Tibial nerve (tissue), 4 donors: Measurements from ENCODE around the gene ARL17B. TPM values are rescaled to one million over a fixed set of nuclear protein-coding genes. Genes with fewer than 3 reads are reported as not detected.
A peak's percentile ranks its signal among the peaks of the same experiment; 100 is the strongest.
"Not testable (repeated sequence)": the region's sequence is repeated elsewhere in the genome, so short reads cannot be mapped to it uniquely, and the experiment has no call there.

Experiments used
- DNase-seq, 2 donors: peaks; one replicate each; pipeline ENCODE4 v3.0.0-alpha.2; 2019; ENCODE audit warnings: low spot score in 2 of 2
- H3K27ac ChIP-seq, 4 donors: fragments of 200-600 bp; sonication (generic) in 3 of 4; one replicate each; pipeline ENCODE4 v1.5.1; 2017 to 2019; ENCODE audit warnings: mild to moderate bottlenecking in 1 of 4
- H3K27me3 ChIP-seq, 2 donors: fragments of 200-600 bp; sonication (generic) in 1 of 2; one replicate each; pipeline versions ENCODE4 v1.5.1 to v1.6.0; 2017 to 2019
- H3K36me3 ChIP-seq, 3 donors: fragments of 200-600 bp; sonication (generic); one replicate each; pipeline ENCODE4 v1.5.1; 2018 to 2019
- H3K4me1 ChIP-seq, 4 donors: fragments of 200-600 bp; sonication (generic) in 3 of 4; one replicate each; pipeline ENCODE4 v1.5.1; 2017 to 2019
- H3K4me3 ChIP-seq, 4 donors: fragments of 200-600 bp; sonication (generic) in 3 of 4; one replicate each; pipeline ENCODE4 v1.5.1; 2017 to 2019; ENCODE audit warnings: mild to moderate bottlenecking in 1 of 4, moderate library complexity in 1 of 4
- H3K9me3 ChIP-seq, 4 donors: fragments of 200-600 bp; sonication (generic) in 3 of 4; one replicate each; pipeline ENCODE4 v1.5.1; 2017 to 2019
- CTCF ChIP-seq, 5 experiments: fragments of 200-600 bp in 3 of 5; fragments of 450-650 bp in 2 of 5; sonication (generic) in 3 of 5; IDR thresholded peaks; one replicate each; pipeline ENCODE4 v1.5.1; 2016 to 2019; ENCODE audit warnings: antibody characterized with exemption in 5 of 5, mild to moderate bottlenecking in 3 of 5, moderate library complexity in 2 of 5
- EP300 ChIP-seq, 2 donors: sonication (generic); formaldehyde crosslinking; IDR thresholded peaks; one replicate each; pipeline ENCODE4 v1.6.1; 2017; ENCODE audit warnings: antibody characterized with exemption in 2 of 2, mild to moderate bottlenecking in 1 of 2
- POLR2A ChIP-seq, 2 donors: fragments of 450-650 bp; IDR thresholded peaks; one replicate each; pipeline ENCODE4 v1.6.1; 2017; ENCODE audit warnings: antibody characterized with exemption in 2 of 2, mild to moderate bottlenecking in 2 of 2, moderate library complexity in 2 of 2
- WGBS, 2 donors: methylation state at CpG; one replicate each; pipeline ENCODE4 v1.1.5; 2018; 5-methylcytosine and 5-hydroxymethylcytosine counted together
- total RNA-seq, 4 donors: library from RNA; depleted of rRNA; stranded (reverse); fragments of >200 nt; gene quantifications; one replicate each; pipeline ENCODE4 v1.1.0, GENCODE V29; 2016

The ARL17B gene
- total RNA-seq, 4 donors from 2014 or later = 2.1 to 27.8 (median 11.8) TPM

- Histone ChIP-seq H3K9me3 (no peaks in the 10 kb centered on the region), H3K4me3 (no peak overlapping the region), H3K27ac (no peak overlapping the region), H3K4me1 (peaks cover 0 to 7% (median 0%) of the 10 kb centered on the region in 4 donors), H3K27me3 (no peaks in the 10 kb centered on the region), H3K36me3 (no peaks in the 10 kb centered on the region)
- no peak for DNase-seq
- WGBS, 2 donors = 92 to 95% methylated on average over 8 of the region's 8 CpGs
- TF ChIP-seq EP300 (IDR thresholded peaks at IDR 0.05) = no peak
- TF ChIP-seq POLR2A (IDR thresholded peaks at IDR 0.05) = no peak
- no peak for TF ChIP-seq CTCF (IDR thresholded peaks at IDR 0.05)
Measured at GRCh38 chr17:46262271-46262670, 99.3 kb downstream of the ARL17B start.

GRCh38 chr17:46259845-46260661, 101.5 kb downstream of the ARL17B start:
- WGBS, 2 donors = 14 to 15% methylated on average over 10 to 11 of the region's 62 CpGs

GRCh38 chr17:46256369-46256768, 105.2 kb downstream of the ARL17B start:
- not testable (repeated sequence) for H3K4me1 ChIP-seq, H3K4me3 ChIP-seq, DNase-seq, H3K36me3 ChIP-seq, H3K27me3 ChIP-seq, H3K9me3 ChIP-seq, H3K27ac ChIP-seq
- 72 to 84% methylated on average over 1 of the region's 1 CpG for WGBS, 2 donors

More at GRCh38 chr17:46259845-46260661, 101.5 kb downstream of the ARL17B start:
- not testable (repeated sequence) for H3K27me3 ChIP-seq, H3K4me1 ChIP-seq, H3K36me3 ChIP-seq, H3K27ac ChIP-seq, H3K9me3 ChIP-seq, DNase-seq
- peak overlapping the region in 3 of 4 donors; percentile 23 to 48 (median 37) for H3K4me3 ChIP-seq

GRCh38 chr17:46254215-46254614, 107.4 kb downstream of the ARL17B start:
- not testable (repeated sequence) for H3K27me3 ChIP-seq, H3K9me3 ChIP-seq, DNase-seq, H3K4me3 ChIP-seq, H3K36me3 ChIP-seq, H3K4me1 ChIP-seq, H3K27ac ChIP-seq
- 90 to 94% methylated on average over 6 of the region's 6 CpGs for WGBS, 2 donors

- H3K4me1 ChIP-seq, H3K9me3 ChIP-seq, H3K27me3 ChIP-seq, H3K4me3 ChIP-seq, H3K27ac ChIP-seq, H3K36me3 ChIP-seq: not testable (repeated sequence)
- peak in 1 of 2 donors; percentile 19 for DNase-seq
- 28 to 37% methylated on average over 7 to 8 of the region's 8 CpGs for WGBS, 2 donors
- peak; percentile 17 to 57 (median 33) for TF ChIP-seq CTCF (IDR thresholded peaks at IDR 0.05)
Measured at GRCh38 chr17:46253722-46254121, 107.8 kb downstream of the ARL17B start.

DNA sequence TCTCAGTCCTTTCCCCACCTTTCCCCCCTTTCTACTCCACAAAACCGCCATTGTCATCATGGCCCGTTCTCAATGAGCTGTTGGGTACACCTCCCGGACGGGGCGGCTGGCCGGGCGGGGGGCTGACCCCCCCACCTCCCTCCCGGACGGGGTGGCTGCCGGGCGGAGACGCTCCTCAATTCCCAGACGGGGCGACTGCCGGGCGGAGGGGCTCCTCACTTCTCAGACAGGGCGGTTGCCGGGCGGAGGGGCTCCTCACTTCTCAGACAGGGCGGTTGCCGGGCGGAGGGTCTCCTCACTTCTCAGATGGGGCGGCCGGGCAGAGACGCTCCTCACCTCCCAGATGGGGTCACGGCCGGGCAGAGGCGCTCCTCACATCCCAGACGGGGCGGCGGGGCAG, 108.8 kb downstream of the ARL17B start:
- not testable (repeated sequence) for H3K9me3 ChIP-seq, H3K36me3 ChIP-seq, H3K27ac ChIP-seq, DNase-seq, H3K27me3 ChIP-seq, H3K4me3 ChIP-seq, H3K4me1 ChIP-seq
- WGBS, 2 donors = 86 to 93% methylated on average over 16 to 20 of the region's 31 CpGs

- H3K36me3 ChIP-seq, H3K27ac ChIP-seq, H3K4me3 ChIP-seq, H3K9me3 ChIP-seq, H3K4me1 ChIP-seq, DNase-seq, H3K27me3 ChIP-seq: not testable (repeated sequence)
- WGBS, 2 donors = 80 to 83% methylated on average over 3 of the region's 3 CpGs
Measured at GRCh38 chr17:46249153-46249552, 112.4 kb downstream of the ARL17B start.

GRCh38 chr17:46244949-46245768, 116.4 kb downstream of the ARL17B start:
- not testable (repeated sequence) for H3K4me1 ChIP-seq, H3K27me3 ChIP-seq, H3K27ac ChIP-seq, DNase-seq, H3K9me3 ChIP-seq, H3K36me3 ChIP-seq, H3K4me3 ChIP-seq
- 14 to 86% methylated on average over 1 to 2 of the region's 14 CpGs for WGBS, 2 donors

DNA sequence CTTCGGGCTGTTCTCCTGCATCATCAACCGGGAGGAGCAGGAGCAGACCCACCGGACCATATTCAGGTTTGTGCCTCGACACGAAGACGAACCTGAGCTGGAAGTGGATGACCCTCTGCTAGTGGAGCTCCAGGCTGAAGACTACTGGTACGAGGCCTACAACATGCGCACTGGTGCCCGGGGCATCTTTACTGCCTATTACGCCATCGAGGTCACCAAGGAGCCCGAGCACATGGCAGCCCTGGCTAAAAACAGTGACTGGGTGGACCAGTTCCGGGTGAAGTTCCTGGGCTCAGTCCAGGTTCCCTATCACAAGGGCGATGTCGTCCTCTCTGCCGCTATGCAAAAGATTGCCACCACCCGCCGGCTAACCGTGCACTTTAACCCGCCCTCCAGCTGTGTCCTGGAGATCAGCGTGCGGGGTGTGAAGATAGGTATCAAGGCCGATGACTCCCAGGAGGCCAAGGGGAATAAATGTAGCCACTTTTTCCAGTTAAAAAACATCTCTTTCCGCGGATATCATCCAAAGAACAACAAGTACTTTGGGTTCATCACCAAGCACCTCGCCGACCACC, 117.1 kb downstream of the ARL17B start:
- not testable (repeated sequence) for DNase-seq
- WGBS, 2 donors = 92% methylated on average over 4 of the region's 27 CpGs; no CpG with 5 or more reads in 1 of the 2 donors

GRCh38 chr17:46243928-46244327, 117.6 kb downstream of the ARL17B start:
- H3K9me3 ChIP-seq, H3K4me1 ChIP-seq, H3K27me3 ChIP-seq, H3K27ac ChIP-seq, H3K4me3 ChIP-seq, H3K36me3 ChIP-seq, DNase-seq: not testable (repeated sequence)
- 90% methylated on average over 14 of the region's 23 CpGs; no CpG with 5 or more reads in 1 of the 2 donors for WGBS, 2 donors

More for the DNA sequence above, 117.1 kb downstream of the ARL17B start:
- H3K4me3 ChIP-seq, H3K36me3 ChIP-seq, H3K27me3 ChIP-seq, H3K27ac ChIP-seq, H3K4me1 ChIP-seq, H3K9me3 ChIP-seq: not testable (repeated sequence)

GRCh38 chr17:46243505-46243904, 118.1 kb downstream of the ARL17B start:
- H3K4me3 ChIP-seq = peak overlapping the region in 1 of 4 donors; percentile 26
- 13 to 22% methylated on average over 26 to 27 of the region's 38 CpGs for WGBS, 2 donors

More at GRCh38 chr17:46243505-46243904, 118.1 kb downstream of the ARL17B start:
- H3K4me1 ChIP-seq, H3K27me3 ChIP-seq, H3K9me3 ChIP-seq, H3K27ac ChIP-seq, DNase-seq, H3K36me3 ChIP-seq: not testable (repeated sequence)
